Measurements from ENCODE around the gene SSC4D.

DNA sequence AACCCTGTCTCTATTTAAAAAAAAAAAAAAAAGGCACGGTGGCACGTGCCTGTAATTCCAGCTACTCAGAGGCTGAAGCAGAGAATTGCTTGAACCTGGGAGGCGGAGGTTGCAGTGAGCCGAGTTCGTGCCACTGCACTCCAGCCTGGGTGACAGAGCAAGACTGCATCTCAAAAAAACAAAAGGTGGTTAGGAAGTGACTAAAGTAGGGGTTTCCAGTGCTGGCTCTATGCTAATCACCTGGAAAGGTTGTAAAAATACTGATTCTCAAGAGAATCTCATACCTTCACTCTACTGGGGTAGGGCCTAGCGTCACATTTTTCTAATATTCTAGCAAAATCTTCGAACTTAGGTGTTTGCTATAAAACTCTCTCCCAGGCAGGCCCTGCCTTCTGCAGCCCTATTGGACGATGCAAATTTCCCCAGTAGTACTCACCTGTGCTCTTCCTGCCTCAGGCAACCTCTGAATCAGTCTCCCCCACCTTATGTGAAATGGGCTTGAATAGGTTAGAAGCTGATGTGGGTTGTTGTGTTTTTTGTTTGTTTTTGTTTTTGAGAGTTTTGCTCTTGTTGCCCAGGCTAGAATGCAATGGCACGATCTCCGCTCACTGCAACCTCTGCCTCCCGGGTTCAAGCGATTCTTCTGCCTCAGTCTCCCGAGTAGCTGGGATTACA lies 18.8 kb upstream of the SSC4D start:
- TF ChIP-seq, protein P1, sequence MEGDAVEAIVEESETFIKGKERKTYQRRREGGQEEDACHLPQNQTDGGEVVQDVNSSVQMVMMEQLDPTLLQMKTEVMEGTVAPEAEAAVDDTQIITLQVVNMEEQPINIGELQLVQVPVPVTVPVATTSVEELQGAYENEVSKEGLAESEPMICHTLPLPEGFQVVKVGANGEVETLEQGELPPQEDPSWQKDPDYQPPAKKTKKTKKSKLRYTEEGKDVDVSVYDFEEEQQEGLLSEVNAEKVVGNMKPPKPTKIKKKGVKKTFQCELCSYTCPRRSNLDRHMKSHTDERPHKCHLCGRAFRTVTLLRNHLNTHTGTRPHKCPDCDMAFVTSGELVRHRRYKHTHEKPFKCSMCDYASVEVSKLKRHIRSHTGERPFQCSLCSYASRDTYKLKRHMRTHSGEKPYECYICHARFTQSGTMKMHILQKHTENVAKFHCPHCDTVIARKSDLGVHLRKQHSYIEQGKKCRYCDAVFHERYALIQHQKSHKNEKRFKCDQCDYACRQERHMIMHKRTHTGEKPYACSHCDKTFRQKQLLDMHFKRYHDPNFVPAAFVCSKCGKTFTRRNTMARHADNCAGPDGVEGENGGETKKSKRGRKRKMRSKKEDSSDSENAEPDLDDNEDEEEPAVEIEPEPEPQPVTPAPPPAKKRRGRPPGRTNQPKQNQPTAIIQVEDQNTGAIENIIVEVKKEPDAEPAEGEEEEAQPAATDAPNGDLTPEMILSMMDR (IDR thresholded peaks at IDR 0.05) = no peak
- TF ChIP-seq POLR2A (IDR thresholded peaks at IDR 0.05) = no peak
